IPS-15b (cell line): Measurements from ENCODE around the gene COQ8A.
"Not testable (repeated sequence)": the region's sequence is repeated elsewhere in the genome, so short reads cannot be mapped to it uniquely, and the experiment has no call there.

ENCODE experiments used
- H3K27me3 ChIP-seq: one replicate; pipeline ENCODE4 v1.6.1; 2013; ENCODE audit warnings: low read length; ENCODE audit not compliant: control insufficient read depth, insufficient read depth
- H3K36me3 ChIP-seq: one replicate; pipeline ENCODE4 v1.6.1; 2013; ENCODE audit warnings: low read length; ENCODE audit not compliant: control insufficient read depth, insufficient read depth
- H3K4me1 ChIP-seq: one replicate; pipeline ENCODE4 v1.6.1; 2013; ENCODE audit warnings: mild to moderate bottlenecking, low read length; ENCODE audit not compliant: control insufficient read depth, insufficient read depth
- H3K4me3 ChIP-seq: one replicate; pipeline ENCODE4 v1.5.1; 2013; ENCODE audit warnings: low read depth, low read length
- H3K9ac ChIP-seq: one replicate; pipeline ENCODE4 v1.6.1; 2013; ENCODE audit warnings: low read depth, mild to moderate bottlenecking, low read length
- H3K9me3 ChIP-seq: one replicate; pipeline ENCODE4 v1.6.1; 2013; ENCODE audit warnings: mild to moderate bottlenecking, low read length; ENCODE audit not compliant: control insufficient read depth, insufficient read depth

Gene COQ8A

GRCh38 chr1:226954777-226955176 lies 14.7 kb downstream of the COQ8A start:
- H3K9me3 ChIP-seq: no peaks in the 10 kb centered on the region
- H3K36me3 ChIP-seq: no peaks in the 10 kb centered on the region
- H3K4me3 ChIP-seq: no peak overlapping the region
- H3K27me3 ChIP-seq: no peaks in the 10 kb centered on the region
- no peak overlapping the region for H3K9ac ChIP-seq
- H3K4me1 ChIP-seq: no peaks in the 10 kb centered on the region

DNA sequence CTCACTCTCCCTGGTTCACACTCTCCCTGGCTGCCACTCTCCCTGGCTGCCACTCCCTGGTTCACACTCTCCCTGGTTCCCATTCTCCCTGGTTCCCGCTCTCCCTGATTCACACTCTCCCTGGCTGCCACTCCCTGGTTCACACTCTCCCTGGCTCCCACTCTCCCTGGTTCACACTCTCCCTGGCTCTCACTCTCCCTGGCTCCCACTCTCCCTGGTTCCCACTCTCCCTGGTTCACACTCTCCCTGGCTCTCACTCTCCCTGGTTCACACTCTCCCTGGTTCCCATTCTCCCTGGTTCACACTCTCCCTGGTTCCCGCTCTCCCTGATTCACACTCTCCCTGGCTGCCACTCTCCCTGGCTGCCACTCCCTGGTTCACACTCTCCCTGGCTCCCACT lies 15.8 kb downstream of the COQ8A start:
- not testable (repeated sequence) for H3K27me3 ChIP-seq, H3K9ac ChIP-seq, H3K9me3 ChIP-seq, H3K4me1 ChIP-seq, H3K4me3 ChIP-seq, H3K36me3 ChIP-seq

GRCh38 chr1:226956942-226957713 lies 17.0 kb downstream of the COQ8A start:
- Histone ChIP-seq H3K9me3 (no peaks in the 10 kb centered on the region), H3K9ac (no peak overlapping the region), H3K27me3 (no peaks in the 10 kb centered on the region), H3K4me3 (no peak overlapping the region), H3K4me1 (no peaks in the 10 kb centered on the region), H3K36me3 (no peaks in the 10 kb centered on the region)

- H3K36me3 ChIP-seq: no peaks in the 10 kb centered on the region
- no peak overlapping the region for H3K9ac ChIP-seq
- H3K27me3 ChIP-seq: no peaks in the 10 kb centered on the region
- H3K4me3 ChIP-seq: no peak overlapping the region
- no peaks in the 10 kb centered on the region for H3K9me3 ChIP-seq
- H3K4me1 ChIP-seq: no peaks in the 10 kb centered on the region
Observed at GRCh38 chr1:226957714-226958113, 17.6 kb downstream of the COQ8A start.

- Histone ChIP-seq H3K9me3 (no peaks in the 10 kb centered on the region), H3K27me3 (no peaks in the 10 kb centered on the region), H3K4me1 (no peaks in the 10 kb centered on the region), H3K4me3 (no peak overlapping the region), H3K9ac (no peak overlapping the region), H3K36me3 (no peaks in the 10 kb centered on the region)
Observed at GRCh38 chr1:226958300-226958699, 18.2 kb downstream of the COQ8A start.

DNA sequence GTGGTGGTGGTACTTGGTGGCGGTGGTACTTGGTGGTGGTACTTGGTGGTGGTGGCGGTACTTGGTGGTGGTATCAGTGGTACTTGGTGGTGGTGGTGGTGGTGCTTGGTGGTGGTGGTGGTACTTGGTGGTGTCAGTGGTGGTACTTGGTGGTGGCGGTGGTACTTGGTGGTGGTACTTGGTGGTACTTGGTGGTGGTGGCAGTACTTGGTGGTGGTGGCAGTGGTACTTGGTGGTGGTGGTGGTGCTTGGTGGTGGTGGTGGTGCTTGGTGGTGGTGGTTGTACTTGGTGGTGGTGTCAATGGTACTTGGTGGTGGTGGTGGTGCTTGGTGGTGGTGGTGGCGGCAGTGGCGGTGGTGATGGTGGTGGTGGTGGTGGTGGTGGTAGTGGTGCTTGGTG lies 20.2 kb downstream of the COQ8A start:
- Histone ChIP-seq H3K27me3 (no peaks in the 10 kb centered on the region), H3K36me3 (no peaks in the 10 kb centered on the region), H3K4me3 (no peak overlapping the region), H3K4me1 (no peaks in the 10 kb centered on the region), H3K9me3 (no peaks in the 10 kb centered on the region), H3K9ac (no peak overlapping the region)

DNA sequence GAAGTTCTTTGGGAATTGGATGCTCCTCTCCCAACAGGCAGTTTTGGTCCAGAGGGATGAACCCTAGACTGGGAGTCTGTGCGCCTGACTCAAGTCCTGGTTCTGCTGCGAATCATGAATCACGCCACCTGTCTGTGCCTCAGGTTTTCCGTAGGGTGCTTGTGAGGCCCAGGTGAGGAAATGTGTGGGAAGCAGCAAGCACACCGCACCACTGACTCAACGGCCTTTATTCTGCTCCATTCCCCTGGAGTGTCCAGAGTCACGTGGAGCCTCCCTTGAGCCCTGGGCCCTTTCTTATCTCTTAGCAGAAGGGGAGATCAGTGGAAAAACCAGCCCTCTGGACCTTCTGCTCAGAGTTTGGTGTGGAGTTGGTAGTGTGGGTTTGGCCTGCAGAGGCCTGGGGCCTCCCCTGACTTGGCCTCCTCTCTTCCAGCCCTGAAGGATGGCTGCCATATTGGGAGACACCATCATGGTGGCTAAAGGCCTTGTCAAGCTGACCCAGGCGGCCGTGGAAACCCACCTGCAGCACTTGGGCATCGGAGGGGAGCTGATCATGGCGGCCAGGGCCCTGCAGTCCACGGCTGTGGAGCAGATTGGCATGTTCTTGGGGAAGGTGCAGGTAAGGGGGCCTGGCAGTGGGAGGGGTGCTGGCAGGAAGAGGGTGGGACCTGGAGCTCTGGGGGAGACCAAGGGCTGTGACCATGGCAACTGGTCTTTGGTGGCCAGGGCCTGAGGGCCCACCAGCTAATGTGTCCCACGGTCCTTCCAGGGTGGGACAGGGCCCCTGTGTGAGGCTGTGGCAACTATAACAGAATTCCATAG lies 21.1 kb downstream of the COQ8A start:
- Histone ChIP-seq H3K4me3 (no peak overlapping the region), H3K9me3 (no peaks in the 10 kb centered on the region), H3K4me1 (no peaks in the 10 kb centered on the region), H3K9ac (no peak overlapping the region), H3K27me3 (no peaks in the 10 kb centered on the region), H3K36me3 (no peaks in the 10 kb centered on the region)

GRCh38 chr1:226962421-226963391 lies 22.6 kb downstream of the COQ8A start:
- Histone ChIP-seq H3K27me3 (no peaks in the 10 kb centered on the region), H3K4me1 (no peaks in the 10 kb centered on the region), H3K9ac (no peak overlapping the region), H3K9me3 (no peaks in the 10 kb centered on the region), H3K36me3 (no peaks in the 10 kb centered on the region), H3K4me3 (no peak overlapping the region)

- Histone ChIP-seq H3K4me1 (no peaks in the 10 kb centered on the region), H3K9me3 (no peaks in the 10 kb centered on the region), H3K4me3 (no peak overlapping the region), H3K27me3 (no peaks in the 10 kb centered on the region), H3K36me3 (no peaks in the 10 kb centered on the region), H3K9ac (no peak overlapping the region)
Observed at GRCh38 chr1:226964068-226964425, 24.0 kb downstream of the COQ8A start.

DNA sequence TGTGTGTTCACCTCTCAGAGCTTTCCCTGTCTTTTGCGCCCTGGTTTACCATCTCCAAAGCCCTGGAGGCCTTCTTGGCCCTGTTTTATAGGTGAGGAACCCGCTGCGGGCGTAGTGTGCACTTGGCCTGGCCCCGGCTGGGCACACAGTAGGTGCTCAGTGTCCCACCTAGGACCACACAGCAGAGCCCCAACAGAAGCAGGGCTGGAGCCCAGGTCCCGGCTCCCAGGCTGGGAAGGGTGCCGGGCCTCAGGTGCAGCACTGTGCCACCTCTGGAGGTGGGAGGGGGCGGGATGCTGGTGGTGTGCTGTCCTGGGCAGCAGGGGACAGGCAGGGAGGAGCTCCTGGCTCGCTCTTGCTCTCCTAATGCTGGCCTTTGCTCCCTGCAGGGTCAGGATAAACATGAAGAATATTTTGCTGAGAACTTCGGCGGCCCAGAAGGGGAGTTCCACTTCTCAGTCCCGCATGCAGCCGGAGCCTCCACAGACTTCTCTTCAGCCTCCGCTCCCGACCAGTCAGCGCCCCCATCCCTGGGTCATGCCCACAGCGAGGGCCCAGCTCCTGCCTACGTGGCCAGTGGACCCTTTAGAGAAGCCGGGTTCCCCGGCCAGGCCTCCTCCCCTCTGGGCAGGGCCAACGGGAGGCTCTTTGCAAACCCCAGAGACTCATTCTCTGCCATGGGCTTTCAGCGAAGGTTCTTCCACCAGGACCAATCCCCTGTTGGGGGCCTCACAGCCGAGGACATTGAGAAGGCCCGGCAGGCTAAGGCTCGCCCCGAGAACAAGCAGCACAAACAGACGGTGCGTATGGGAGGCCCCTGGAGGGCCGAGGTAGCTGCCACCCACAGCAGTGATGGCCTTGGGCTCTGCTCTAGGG lies 24.8 kb downstream of the COQ8A start:
- H3K4me1 ChIP-seq: no peaks in the 10 kb centered on the region
- H3K4me3 ChIP-seq: no peak overlapping the region
- H3K36me3 ChIP-seq: no peaks in the 10 kb centered on the region
- H3K27me3 ChIP-seq: no peaks in the 10 kb centered on the region
- no peak overlapping the region for H3K9ac ChIP-seq
- H3K9me3 ChIP-seq: no peaks in the 10 kb centered on the region
